Activated T-cell treated with anti-CD3 and anti-CD28 coated beads, Interleukin-2, amount 50 U/mL, for 1 hour (primary cell): ENCODE results near the gene P3H4.
A peak's percentile ranks its signal among the peaks of the same experiment; 100 is the strongest.
"Not testable (repeated sequence)": the region's sequence is repeated elsewhere in the genome, so short reads cannot be mapped to it uniquely, and the experiment has no call there.

Source experiments
- DNase-seq: peaks from one replicate; pipeline ENCODE4 v3.0.0-alpha.2; 2020

Gene P3H4

GRCh38 chr17:41811549-41812380, at the start of gene P3H4:
TSS of gene P3H4 (minus strand) at chr17:41811949. CDS start at chr17:41811915, 34 bp downstream.
- peak; percentile 86 for DNase-seq

DNA sequence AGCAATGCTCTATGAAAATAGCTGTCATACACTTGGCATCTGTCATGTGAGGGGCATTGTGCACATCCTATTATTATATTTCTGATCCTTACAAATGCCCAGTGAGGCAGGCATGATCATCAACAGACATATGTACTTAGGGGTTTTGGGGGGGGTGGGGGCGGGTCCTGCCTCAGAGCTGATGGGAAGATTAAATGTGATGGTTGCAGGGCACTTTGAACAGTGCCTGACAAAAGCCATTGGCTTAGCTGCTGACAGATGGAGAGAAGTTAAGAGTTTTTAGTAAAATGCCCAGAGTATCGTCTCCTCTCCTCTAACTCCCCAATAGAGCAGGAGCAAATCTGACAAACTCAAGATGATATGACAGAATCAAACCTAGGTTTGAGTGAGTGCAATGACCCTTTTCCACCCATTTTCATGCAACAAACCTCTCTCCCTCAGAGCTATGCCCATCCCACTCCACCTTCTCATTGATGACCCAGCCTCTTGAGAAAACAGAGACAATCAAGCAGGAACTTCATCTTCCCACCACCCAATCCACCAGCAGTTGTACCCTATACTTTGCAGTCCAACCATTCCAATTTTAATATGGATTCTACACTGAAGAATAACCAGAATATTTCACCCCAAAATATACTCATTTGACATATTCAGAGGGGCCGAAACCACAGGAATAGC, 48.6 kb upstream of the P3H4 start:
- DNase-seq = no peak

- not testable (repeated sequence) for DNase-seq
These were observed 39.6 kb upstream of the P3H4 start for GRCh38 chr17:41851382-41851781.

DNA sequence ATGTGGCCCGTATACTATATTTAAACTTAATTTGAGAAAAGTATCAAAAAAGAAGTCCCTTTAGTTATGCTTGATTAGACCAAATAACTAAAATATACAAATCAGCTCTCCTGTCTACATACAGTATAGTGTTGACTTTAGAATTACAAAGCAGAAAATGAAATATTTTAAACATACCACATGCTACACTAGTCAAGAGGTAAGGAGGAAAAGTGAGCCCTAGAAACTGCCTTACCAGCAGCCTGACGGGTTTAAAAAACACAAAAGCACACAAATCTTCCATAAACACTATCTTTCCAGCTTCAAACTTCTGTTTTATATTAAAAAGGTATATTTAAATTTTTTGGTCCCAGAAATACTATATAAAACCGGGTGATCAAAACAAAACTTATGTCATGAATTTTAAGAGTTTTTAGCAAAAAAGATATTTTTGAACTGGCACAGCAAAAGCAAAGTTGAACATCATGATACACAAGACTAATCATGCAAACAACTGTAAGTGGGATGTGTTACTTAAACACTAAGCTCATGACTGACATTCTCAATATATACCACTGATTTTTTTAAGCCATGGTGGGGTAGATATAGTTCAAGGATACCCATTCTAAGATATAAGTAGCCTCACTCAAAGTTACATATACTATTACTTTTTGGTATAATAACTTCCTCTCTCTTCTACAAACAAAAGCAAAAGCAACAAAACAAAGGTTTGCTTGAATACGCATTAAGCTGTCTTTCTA, 37.7 kb upstream of the P3H4 start:
- DNase-seq = no peak

GRCh38 chr17:41848788-41849187, 37.0 kb upstream of the P3H4 start:
- DNase-seq = no peak

DNA sequence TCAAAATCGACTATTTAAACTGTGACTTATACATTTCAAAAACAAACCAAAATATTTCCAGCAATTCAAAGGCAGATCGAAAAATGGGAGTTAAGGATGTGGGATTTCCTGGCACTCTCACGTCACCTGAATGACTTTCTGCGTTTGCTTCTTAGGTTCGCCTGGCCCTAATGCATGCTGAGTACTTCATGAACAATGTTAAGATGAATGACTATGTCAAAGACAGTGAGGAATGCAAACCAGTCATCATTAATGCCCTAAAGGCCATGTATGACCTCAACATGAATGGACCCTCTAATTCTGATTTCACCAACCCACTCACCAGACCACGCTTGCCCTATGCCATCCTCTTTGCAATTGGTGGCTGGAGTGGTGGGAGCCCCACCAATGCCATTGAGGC, 33.2 kb upstream of the P3H4 start:
- no peak for DNase-seq

DNA sequence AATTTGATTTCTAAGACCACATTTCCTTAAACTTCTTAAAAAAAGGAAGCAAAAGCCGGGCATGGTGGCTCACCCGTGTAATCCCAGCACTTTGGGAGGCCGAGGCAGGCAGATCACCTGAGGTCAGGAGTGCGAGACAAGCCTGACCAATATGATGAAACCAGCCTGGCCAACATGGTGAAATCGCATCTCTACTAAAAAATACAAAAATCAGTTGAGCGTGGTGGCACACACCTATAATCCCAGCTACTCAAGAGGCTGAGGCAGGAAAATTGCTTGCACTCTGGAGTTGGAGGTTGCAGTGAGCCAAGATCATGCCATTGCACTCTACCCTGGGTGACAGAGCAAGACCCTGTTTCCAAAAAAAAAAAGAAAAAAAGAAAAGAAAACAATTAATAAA, 29.0 kb upstream of the P3H4 start:
- DNase-seq = not testable (repeated sequence)

DNA sequence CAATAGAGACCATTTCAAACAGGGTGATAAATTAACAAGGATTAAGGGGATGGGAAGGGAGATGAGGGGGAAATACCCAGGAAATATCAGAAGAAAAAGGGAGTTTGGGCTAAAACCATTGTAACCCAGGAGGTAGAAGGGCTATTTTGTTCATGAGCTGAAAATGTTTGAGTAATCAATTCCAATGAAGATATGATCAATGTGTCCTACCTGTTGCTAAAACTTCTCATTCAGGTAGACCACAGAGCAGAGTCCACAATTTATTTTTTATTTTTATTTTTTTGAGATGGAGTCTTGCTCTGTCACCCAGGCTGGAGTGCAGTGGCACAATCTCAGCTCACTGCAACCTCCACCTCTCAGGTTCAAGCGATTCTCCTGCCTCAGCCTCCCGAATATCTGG, 27.7 kb upstream of the P3H4 start:
- DNase-seq = not testable (repeated sequence)

GRCh38 chr17:41837761-41838538, 26.2 kb upstream of the P3H4 start, which contains the start of gene KLHL10:
TSS of gene KLHL10 (plus strand) at chr17:41837825. CDS start at chr17:41837933, 108 bp downstream.
- DNase-seq = no peak

- no peak for DNase-seq
These were observed 24.9 kb upstream of the P3H4 start for GRCh38 chr17:41836550-41837196.

DNA sequence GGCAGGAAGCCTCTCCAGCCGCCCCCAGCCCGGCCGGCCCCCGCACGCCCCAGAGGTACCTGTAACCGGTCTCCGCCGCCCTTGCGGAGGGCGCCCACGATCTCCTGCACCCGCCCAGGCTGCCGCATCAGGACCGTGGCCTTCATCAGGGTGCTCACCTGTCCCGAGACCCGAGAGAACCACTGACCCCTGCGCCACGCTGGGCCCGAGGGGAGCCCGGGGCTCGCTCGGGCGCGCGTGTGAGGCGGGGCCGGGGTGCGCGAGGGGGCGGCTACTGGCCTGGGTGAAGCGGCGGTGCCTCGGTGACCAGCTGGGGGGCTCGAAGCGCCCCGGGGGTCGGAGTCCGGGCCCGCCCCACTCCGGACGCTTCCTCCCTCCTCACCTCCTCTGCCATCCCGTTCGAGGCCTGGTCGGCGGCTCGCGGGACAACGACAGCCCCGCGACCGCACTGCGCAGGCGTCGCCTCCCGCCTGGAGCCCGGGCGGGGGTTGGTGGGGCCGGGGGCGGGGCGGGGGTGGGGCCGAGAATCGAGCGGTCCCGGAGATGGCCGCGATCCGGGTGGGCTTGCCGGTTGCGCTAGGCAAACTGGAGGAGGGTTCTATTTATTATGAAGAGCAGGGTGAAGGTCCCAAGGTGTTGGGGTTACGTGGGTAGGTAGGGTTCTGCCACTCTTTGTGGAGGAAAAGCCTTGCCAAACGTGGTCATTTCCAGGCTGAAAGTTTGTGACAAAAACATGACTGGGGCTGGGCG, 24.2 kb upstream of the P3H4 start, which contains the start of gene NT5C3B:
Gene NT5C3B, minus strand, starts transcription at position 433 of the 750 bp plus-strand sequence. Its CDS starts 39 bp downstream, at position 394.
- peak; percentile 73 for DNase-seq

- no peak for DNase-seq
These were observed 23.6 kb upstream of the P3H4 start for GRCh38 chr17:41835214-41835799.

DNA sequence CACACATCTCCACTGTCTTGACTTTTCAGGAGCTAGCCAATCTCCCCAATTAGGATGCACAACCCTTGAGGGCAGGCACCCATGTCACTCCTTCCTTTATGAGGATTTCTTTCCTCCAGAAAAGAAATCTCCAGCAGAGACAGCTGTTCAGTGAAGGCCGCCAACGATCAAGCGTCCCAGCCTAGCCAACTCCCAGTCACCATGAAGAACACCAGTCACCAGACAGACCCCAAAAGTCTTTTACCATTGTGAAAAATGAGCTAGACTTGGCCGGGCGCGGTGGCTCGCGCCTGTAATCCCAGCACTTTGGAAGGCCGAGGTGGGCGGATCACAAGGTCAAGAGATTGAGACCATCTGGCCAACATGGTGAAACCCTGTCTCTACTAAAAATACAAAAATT, 18.2 kb upstream of the P3H4 start:
- not testable (repeated sequence) for DNase-seq

DNA sequence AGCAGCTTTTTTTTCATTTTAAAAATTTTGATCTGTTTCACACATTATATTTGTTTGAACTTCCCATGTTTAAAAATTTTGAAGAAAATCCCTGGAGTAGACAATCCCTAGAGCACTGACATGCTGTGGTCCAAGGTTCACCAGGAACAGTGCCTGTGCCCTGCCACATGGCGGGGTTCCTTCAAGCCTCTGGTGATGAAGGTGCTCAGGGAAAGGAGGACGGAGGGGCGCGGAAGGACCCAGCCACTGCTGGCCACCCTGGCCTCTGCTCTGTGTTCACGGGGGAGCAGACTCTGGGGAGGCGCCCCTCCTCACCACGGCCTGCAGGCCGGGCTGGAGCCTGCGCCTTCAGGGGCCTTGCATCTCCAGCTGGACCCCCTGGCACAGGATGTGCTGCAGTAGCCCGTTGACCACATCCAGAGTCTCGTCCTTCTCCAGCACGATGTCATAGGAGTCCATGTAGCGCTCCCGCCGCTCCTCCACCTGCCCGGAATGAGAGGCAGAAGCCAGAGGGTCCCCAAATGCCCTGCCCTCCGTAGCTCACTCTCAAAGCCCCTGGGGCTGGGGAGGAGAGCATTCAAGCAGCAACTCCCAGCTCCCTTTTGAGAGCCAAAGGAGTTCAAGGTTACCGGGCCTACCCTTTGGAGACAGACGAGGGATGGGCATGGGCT, 13.6 kb upstream of the P3H4 start:
- no peak for DNase-seq

DNA sequence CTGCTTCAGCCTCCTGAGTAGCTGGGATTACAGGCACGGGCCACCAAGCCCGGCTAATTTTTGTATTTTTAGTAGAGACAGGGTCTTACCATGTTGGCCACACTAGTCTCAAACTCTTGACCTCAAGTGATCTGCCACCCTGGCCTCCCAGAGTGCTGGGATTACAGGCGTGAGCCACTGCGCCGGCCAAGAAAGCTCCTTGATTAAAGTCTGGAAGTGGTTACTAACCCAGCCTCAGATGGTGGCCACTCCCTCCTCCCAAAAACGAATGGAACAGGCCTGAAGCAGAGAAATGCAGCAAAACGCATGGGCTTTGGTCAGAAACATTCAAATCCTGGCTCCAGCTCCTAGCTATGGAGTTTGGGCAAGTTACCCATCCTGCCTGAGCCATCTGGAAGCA, 12.3 kb upstream of the P3H4 start:
- DNase-seq = no peak

- DNase-seq = no peak
These were observed 11.8 kb upstream of the P3H4 start for GRCh38 chr17:41823580-41823979.

GRCh38 chr17:41823141-41823524, 11.4 kb upstream of the P3H4 start:
- no peak for DNase-seq

DNA sequence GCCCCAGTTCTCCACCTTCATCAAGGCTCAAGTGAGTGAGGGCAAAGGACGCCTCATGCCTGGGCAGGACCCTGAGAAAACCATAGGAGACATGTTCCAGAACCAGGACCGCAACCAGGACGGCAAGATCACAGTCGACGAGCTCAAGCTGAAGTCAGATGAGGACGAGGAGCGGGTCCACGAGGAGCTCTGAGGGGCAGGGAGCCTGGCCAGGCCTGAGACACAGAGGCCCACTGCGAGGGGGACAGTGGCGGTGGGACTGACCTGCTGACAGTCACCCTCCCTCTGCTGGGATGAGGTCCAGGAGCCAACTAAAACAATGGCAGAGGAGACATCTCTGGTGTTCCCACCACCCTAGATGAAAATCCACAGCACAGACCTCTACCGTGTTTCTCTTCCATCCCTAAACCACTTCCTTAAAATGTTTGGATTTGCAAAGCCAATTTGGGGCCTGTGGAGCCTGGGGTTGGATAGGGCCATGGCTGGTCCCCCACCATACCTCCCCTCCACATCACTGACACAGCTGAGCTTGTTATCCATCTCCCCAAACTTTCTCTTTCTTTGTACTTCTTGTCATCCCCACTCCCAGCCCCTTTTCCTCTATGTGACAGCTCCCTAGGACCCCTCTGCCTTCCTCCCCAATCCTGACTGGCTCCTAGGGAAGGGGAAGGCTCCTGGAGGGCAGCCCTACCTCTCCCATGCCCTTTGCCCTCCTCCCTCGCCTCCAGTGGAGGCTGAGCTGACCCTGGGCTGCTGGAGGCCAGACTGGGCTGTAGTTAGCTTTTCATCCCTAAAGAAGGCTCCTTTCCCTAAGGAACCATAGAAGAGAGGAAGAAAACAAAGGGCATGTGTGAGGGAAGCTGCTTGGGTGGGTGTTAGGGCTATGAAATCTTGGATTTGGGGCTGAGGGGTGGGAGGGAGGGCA, 10.7 kb upstream of the P3H4 start:
- DNase-seq = no peak

- DNase-seq = no peak
These were observed 10.0 kb upstream of the P3H4 start for GRCh38 chr17:41821776-41822175.
